ENCODE results near the gene STX1A.

STX1A gene

GRCh38 chr7:73707045-73707631 is 12.3 kb downstream of the STX1A start:
- no peak for DNase-seq (ENCODE audit: low read depth, low spot score)

- no peak for DNase-seq (ENCODE audit: low read depth, low spot score)
Observed at GRCh38 chr7:73706126-73707044, 13.1 kb downstream of the STX1A start.

DNA sequence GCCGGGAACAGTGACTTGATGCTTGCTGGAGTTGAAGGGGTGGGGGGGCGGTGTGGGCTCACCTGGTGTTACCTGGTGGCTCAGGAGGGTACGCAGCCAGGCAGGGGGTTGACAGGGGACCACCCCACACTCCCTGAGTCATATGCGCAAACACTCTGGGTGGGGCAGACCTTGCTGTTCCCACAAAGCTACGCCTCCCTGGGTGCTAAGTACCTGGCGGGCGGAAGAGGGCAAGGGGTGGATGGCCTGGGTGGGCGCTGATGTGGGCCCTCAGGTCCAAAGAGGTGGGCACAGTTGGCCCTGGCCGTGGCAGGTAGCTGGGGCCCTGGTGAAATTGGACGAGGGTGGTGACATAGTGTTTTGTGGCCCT is 13.9 kb downstream of the STX1A start:
- no peak for DNase-seq (ENCODE audit: low read depth, low spot score)

- DNase-seq (ENCODE audit: low read depth, low spot score), result peak; percentile 84
Observed at GRCh38 chr7:73704640-73705550, 14.6 kb downstream of the STX1A start.

DNA sequence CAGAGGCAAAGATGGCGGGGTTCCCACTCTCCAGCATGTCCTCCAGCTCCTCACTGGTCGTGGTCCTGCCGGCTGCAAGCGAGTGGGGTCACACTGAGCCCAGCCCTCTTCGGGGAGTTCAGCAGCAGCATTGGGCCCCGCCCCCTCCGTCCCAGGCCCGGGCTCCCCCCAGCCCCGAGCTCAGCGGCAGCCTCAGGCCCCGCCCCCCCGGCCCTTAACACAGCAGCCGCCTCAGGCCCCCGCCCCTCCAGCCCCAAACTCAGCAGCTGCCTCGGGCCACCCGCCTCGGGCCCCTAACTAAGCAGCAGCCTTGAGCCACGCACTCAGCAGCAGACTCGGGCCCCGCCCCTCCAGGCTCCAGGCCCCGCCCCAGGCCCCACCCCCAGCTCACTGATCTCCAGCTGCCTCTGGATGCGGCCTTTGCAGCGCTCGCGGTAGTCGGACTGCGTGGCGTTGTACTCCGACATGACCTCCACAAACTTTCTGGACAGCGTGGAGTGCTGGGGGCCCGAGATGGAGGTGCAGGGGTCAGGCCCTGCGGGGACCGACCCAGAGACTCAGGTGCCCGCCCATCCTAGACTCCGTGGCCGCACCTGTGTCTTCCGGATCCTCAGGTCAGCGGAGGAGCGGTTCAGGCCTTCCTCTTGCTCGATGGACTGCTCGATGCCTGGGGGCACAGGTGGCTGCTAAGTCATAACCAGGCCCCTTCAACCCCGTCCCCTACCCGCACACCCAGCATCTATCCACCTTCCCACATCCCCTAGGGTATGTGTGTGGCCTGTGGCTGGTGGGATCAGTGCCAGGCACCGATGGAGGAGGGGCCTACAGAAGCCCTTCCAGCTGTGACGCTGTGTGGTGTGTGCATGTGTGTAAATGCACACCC is 15.5 kb downstream of the STX1A start:
- DNase-seq (ENCODE audit: low read depth, low spot score), result no peak

- DNase-seq (ENCODE audit: low read depth, low spot score), result no peak
Observed at GRCh38 chr7:73703225-73703624, 16.2 kb downstream of the STX1A start.

GRCh38 chr7:73702665-73703064 is 16.8 kb downstream of the STX1A start:
- no peak for DNase-seq (ENCODE audit: low read depth, low spot score)

GRCh38 chr7:73702226-73702625 is 17.2 kb downstream of the STX1A start:
- no peak for DNase-seq (ENCODE audit: low read depth, low spot score)

- no peak for DNase-seq (ENCODE audit: low read depth, low spot score)
Observed at GRCh38 chr7:73701357-73701995, 18.0 kb downstream of the STX1A start.

- DNase-seq (ENCODE audit: low read depth, low spot score), result no peak
Observed at GRCh38 chr7:73700581-73701134, 18.8 kb downstream of the STX1A start.

GRCh38 chr7:73700069-73700423 is 19.4 kb downstream of the STX1A start:
- no peak for DNase-seq (ENCODE audit: low read depth, low spot score)

DNA sequence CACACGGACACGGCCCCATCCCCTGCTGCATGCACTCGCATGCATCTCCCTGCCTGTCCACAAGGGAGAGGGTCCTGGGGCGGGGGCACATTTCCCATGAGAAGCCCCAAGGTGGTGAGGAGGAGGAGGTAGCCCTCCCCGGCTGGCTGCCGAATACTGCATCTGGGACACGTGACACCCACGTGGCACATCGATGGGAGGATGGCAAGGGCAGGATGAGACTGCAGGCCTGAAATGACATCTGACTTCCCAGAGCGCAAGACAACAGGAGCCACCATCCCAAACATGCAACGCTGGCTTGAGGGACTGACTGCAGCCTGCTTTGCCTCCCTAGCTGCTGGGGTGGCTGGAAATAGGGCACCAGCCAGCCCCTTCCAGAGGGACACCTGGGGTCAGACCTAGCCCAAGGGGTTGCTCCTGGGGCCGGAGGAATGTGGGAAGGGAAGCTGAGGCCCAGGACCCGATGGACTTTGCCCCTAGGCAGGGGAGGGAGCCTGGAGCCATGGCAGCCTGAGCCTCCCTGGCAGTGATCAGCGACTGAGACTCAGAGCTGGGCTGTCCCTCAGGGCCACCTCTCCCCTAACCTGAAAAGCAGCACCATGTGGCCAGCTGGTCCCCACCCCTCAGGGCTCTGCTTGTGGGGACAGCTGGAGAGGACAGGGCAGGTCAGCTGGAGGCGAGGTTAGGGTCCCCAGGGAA is 19.9 kb downstream of the STX1A start:
- DNase-seq (ENCODE audit: low read depth, low spot score), result no peak

- DNase-seq (ENCODE audit: low read depth, low spot score), result no peak
Observed at GRCh38 chr7:73698410-73698809, 21.1 kb downstream of the STX1A start.

DNA sequence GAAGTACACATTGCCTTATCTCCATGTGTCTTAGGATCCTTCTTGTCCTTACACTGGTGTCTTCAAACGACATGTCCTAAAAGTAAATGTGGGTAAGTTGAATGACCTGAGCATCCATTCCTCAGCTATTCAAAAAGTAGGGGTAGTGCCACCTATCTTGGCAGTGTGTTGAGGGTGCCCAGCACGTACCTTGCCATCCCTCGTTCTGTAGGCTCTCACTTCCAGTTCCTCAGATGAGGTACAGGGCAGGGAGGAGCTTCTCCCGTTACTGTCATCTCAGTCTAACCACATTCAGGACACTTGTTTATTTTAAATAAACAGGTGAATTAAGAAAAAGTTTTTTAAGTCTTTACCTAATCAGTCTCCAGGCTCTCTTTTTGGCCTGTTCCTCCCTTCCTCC is 23.1 kb downstream of the STX1A start:
- no peak for DNase-seq (ENCODE audit: low read depth, low spot score)

DNA sequence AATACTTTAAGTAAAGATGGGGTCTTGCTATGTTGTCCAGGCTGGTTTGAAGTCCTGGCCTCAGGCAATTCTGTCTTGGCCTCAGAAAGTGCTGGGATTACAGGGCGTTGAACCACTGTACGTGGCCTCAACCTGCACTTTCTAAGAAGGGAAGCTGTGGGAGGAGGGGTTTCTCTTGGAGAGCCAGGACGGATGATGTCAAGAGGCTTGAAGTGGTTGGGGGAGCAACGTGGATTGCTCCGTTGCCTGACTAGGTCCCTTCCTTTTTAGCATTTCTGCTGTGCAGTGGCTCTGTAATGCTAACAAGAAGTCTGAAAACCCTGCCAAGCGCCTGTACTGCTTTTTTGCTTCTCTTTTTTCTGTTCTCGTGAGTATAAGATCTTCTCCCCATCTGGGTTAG is 28.8 kb downstream of the STX1A start:
- DNase-seq (ENCODE audit: low read depth, low spot score), result no peak

DNA sequence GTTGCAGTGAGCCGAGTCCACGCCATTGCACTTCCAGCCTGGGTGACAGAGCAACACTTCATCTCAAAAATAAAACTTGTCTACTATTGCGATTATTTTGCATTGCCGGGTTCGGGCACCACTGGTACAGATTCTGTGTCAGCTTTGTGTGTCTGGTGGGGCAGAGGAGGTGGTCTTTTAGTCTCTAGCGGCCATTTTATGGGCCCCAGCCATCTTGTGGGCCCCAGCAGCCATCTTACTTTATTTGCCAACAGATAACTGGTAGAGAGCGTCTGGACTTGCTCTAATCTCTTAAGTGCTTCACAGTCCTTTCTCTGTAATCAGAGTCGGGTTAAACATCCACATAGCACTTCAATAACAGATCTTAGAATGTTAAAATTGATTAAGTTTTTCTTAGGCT is 31.2 kb downstream of the STX1A start:
- no peak for DNase-seq (ENCODE audit: low read depth, low spot score)

- no peak for DNase-seq (ENCODE audit: low read depth, low spot score)
Observed at GRCh38 chr7:73685311-73685710, 34.2 kb downstream of the STX1A start.

- no peak for DNase-seq (ENCODE audit: low read depth, low spot score)
Observed at GRCh38 chr7:73683788-73684693, 35.4 kb downstream of the STX1A start.

Measured in brain pericyte (primary cell).